Esophagus (tissue), 2 donors: ENCODE measurements around the gene KRR1. TPM values are rescaled to one million over a fixed set of nuclear protein-coding genes. Genes with fewer than 3 reads are reported as not detected.
"Not testable (repeated sequence)": the region's sequence is repeated elsewhere in the genome, so short reads cannot be mapped to it uniquely, and the experiment has no call there.

Experiments used
- H3K27ac ChIP-seq, 2 donors: one replicate each; pipeline ENCODE4 v1.5.1; 2013; ENCODE audit warnings: low read depth in 2 of 2, mild to moderate bottlenecking in 2 of 2, inconsistent platforms in 1 of 2, low read length in 1 of 2, moderate library complexity in 1 of 2
- H3K27me3 ChIP-seq, 2 donors: one replicate each; pipeline ENCODE4 v1.6.1; 2013; ENCODE audit warnings: low read length in 2 of 2, control low read depth in 1 of 2, mild to moderate bottlenecking in 1 of 2; ENCODE audit not compliant: insufficient read depth in 2 of 2, control insufficient read depth in 1 of 2
- H3K36me3 ChIP-seq, 2 donors: one replicate each; pipeline ENCODE4 v1.6.1; 2013; ENCODE audit warnings: low read length in 1 of 2; ENCODE audit not compliant: control insufficient read depth in 2 of 2, insufficient read depth in 2 of 2
- H3K4me1 ChIP-seq, 2 donors: one replicate each; pipeline ENCODE4 v1.6.1; 2013; ENCODE audit warnings: low read length in 1 of 2; ENCODE audit not compliant: control insufficient read depth in 2 of 2, insufficient read depth in 2 of 2
- H3K4me3 ChIP-seq, 2 donors: one replicate each; pipeline ENCODE4 v1.5.1; 2013; ENCODE audit warnings: low read length in 2 of 2, mild to moderate bottlenecking in 2 of 2, low read depth in 1 of 2, moderate library complexity in 1 of 2
- H3K9me3 ChIP-seq, 2 donors: one replicate each; pipeline ENCODE4 v1.6.1; 2013; ENCODE audit warnings: mild to moderate bottlenecking in 2 of 2, low read depth in 1 of 2, low read length in 1 of 2, moderate library complexity in 1 of 2; ENCODE audit not compliant: control insufficient read depth in 2 of 2, insufficient read depth in 1 of 2
- WGBS, 2 donors: extraction: QIAGEN DNeasy Blood & Tissue Kit; methylation state at CpG; one replicate each; pipeline ENCODE4 v1.1.7; 2013; 5-methylcytosine and 5-hydroxymethylcytosine counted together
- polyA plus RNA-seq, 2 donors: library from polyadenylated mRNA; stranded (reverse); fragments of 200-250 nt; gene quantifications; one replicate each; pipeline ENCODE4 v1.2.3, GENCODE V29; 2013
- donor health status: healthy with polysubstance abuse.
- donor health status: Bipolar disorder and iron deficiency.

The KRR1 gene
- polyA plus RNA-seq, 2 donors, result 22.3 to 22.6 TPM

GRCh38 chr12:75459755-75460154, 51.7 kb downstream of the KRR1 start:
- Histone ChIP-seq H3K27me3 (no peaks in the 10 kb centered on the region), H3K4me3 (no peak overlapping the region), H3K9me3 (no peaks in the 10 kb centered on the region), H3K4me1 (no peaks in the 10 kb centered on the region), H3K36me3 (no peaks in the 10 kb centered on the region), H3K27ac (no peak overlapping the region)
- WGBS, 2 donors, result 79 to 87% methylated on average over 3 of the region's 3 CpGs

GRCh38 chr12:75457866-75458265, 53.5 kb downstream of the KRR1 start:
- not testable (repeated sequence) for H3K9me3 ChIP-seq, H3K4me1 ChIP-seq, H3K27me3 ChIP-seq, H3K36me3 ChIP-seq, H3K4me3 ChIP-seq, H3K27ac ChIP-seq
- 77 to 80% methylated on average over 9 of the region's 9 CpGs for WGBS, 2 donors

GRCh38 chr12:75457191-75457590, 54.2 kb downstream of the KRR1 start:
- 42 to 56% methylated on average over 1 of the region's 1 CpG for WGBS, 2 donors

GRCh38 chr12:75455839-75456238, 55.6 kb downstream of the KRR1 start:
- H3K9me3 ChIP-seq, result no peaks in the 10 kb centered on the region
- H3K4me1 ChIP-seq, result no peaks in the 10 kb centered on the region
- H3K4me3 ChIP-seq, result no peak overlapping the region
- no peak overlapping the region for H3K27ac ChIP-seq
- H3K27me3 ChIP-seq, result no peaks in the 10 kb centered on the region
- 74 to 78% methylated on average over 5 of the region's 5 CpGs for WGBS, 2 donors
- H3K36me3 ChIP-seq, result no peaks in the 10 kb centered on the region

More at GRCh38 chr12:75457191-75457590, 54.2 kb downstream of the KRR1 start:
- Histone ChIP-seq H3K4me1 (no peaks in the 10 kb centered on the region), H3K4me3 (no peak overlapping the region), H3K36me3 (no peaks in the 10 kb centered on the region), H3K9me3 (no peaks in the 10 kb centered on the region), H3K27me3 (no peaks in the 10 kb centered on the region), H3K27ac (no peak overlapping the region)

- H3K27me3 ChIP-seq, result no peaks in the 10 kb centered on the region
- H3K36me3 ChIP-seq, result no peaks in the 10 kb centered on the region
- H3K27ac ChIP-seq, result no peak overlapping the region
- WGBS, 2 donors, result 77 to 83% methylated on average over 3 of the region's 3 CpGs
- no peaks in the 10 kb centered on the region for H3K4me1 ChIP-seq
- H3K4me3 ChIP-seq, result no peak overlapping the region
- no peaks in the 10 kb centered on the region for H3K9me3 ChIP-seq
Measured at GRCh38 chr12:75452675-75453330, 58.6 kb downstream of the KRR1 start.

- WGBS, 2 donors, result 64% methylated on average over 4 of the region's 4 CpGs
- H3K36me3 ChIP-seq, result no peaks in the 10 kb centered on the region
- H3K27ac ChIP-seq, result no peak overlapping the region
- H3K4me1 ChIP-seq, result no peaks in the 10 kb centered on the region
- no peaks in the 10 kb centered on the region for H3K9me3 ChIP-seq
- no peak overlapping the region for H3K4me3 ChIP-seq
- H3K27me3 ChIP-seq, result no peaks in the 10 kb centered on the region
Measured at GRCh38 chr12:75447691-75448393, 63.6 kb downstream of the KRR1 start.

- Histone ChIP-seq H3K9me3 (no peaks in the 10 kb centered on the region), H3K27me3 (no peaks in the 10 kb centered on the region), H3K27ac (no peak overlapping the region), H3K4me1 (no peaks in the 10 kb centered on the region), H3K4me3 (no peak overlapping the region), H3K36me3 (no peaks in the 10 kb centered on the region)
Measured at GRCh38 chr12:75446857-75447256, 64.6 kb downstream of the KRR1 start.

- WGBS, 2 donors, result 78 to 80% methylated on average over 7 of the region's 7 CpGs
- not testable (repeated sequence) for H3K4me3 ChIP-seq, H3K36me3 ChIP-seq, H3K27me3 ChIP-seq, H3K27ac ChIP-seq, H3K9me3 ChIP-seq, H3K4me1 ChIP-seq
Measured at GRCh38 chr12:75445137-75445507, 66.3 kb downstream of the KRR1 start.

GRCh38 chr12:75444429-75445136, 66.8 kb downstream of the KRR1 start:
- Histone ChIP-seq H3K36me3 (no peaks in the 10 kb centered on the region), H3K4me1 (no peaks in the 10 kb centered on the region), H3K27me3 (no peaks in the 10 kb centered on the region), H3K27ac (no peak overlapping the region), H3K9me3 (no peaks in the 10 kb centered on the region), H3K4me3 (no peak overlapping the region)
- WGBS, 2 donors, result 88 to 90% methylated on average over 6 of the region's 6 CpGs
